ENCODE measurements around the gene KDM4F.
"Not testable (repeated sequence)": the region's sequence is repeated elsewhere in the genome, so short reads cannot be mapped to it uniquely, and the experiment has no call there.

Gene KDM4F

DNA sequence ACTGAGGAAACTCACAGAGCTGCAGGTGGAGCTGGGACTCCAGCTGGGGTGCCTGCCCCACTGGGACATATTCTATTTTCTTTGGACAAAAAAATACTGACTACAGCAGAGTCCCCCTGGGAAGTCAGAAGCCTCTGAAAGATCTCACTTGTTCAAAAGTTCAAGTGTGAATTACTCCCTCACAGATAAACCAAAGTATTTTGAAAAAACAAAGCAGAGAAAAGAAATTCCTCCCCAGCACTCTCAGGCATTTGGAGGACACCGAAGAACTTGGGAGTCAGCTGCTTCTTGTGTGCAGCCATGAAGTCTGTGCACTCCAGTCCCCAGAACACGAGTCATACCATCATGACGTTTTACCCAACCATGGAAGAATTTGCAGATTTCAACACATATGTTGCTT is at the start of gene KDM4F:
Gene KDM4F, plus strand, starts transcription at position 301 of the 400 bp plus-strand sequence.
- H3K4me1 Mint-ChIP-seq; DNase-seq; H3K27ac Mint-ChIP-seq; H3K4me3 Mint-ChIP-seq; H3K9me3 Mint-ChIP-seq; ATAC-seq (replicated peaks); H3K36me3 Mint-ChIP-seq: not testable (repeated sequence)
- peaks cover 18 to 23% of the 10 kb centered on the region in 2 donors for H3K27me3 Mint-ChIP-seq

GRCh38 chr11:95003716-95004115 is 45.5 kb upstream of the KDM4F start:
- no peak overlapping the region for H3K4me3 Mint-ChIP-seq
- ATAC-seq (replicated peaks) (no peak), DNase-seq (no peak)

DNA sequence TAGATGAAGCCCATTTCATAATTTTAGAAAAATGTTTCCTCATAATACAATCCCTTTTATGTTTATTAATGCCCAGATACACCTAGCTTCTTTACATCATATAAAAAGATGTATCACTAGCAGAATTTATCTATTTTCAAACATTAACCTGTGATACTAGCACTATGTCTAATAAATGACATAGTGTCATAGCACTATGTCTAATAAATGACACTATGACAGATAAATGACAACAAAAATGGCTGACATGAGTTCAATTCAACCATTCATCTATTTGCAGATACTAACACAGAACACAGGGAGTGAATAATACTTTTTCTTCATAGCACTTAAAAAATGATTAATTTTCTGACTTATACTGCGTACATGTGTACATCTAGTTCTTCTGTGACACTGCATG is 43.6 kb upstream of the KDM4F start:
- ATAC-seq (replicated peaks) = no peak
- H3K27me3 Mint-ChIP-seq = peaks cover 12 to 27% of the 10 kb centered on the region in 2 donors
- H3K36me3 Mint-ChIP-seq = no peaks in the 10 kb centered on the region
- no peak overlapping the region for H3K27ac Mint-ChIP-seq
- peaks cover 0 to 1% of the 10 kb centered on the region in 2 donors for H3K4me1 Mint-ChIP-seq
- H3K4me3 Mint-ChIP-seq = no peak overlapping the region
- H3K9me3 Mint-ChIP-seq = peaks cover 0 to 4% of the 10 kb centered on the region in 2 donors
- no peak for DNase-seq

More at GRCh38 chr11:95003716-95004115, 45.5 kb upstream of the KDM4F start:
- peaks cover 0 to 4% of the 10 kb centered on the region in 2 donors for H3K9me3 Mint-ChIP-seq
- peaks cover 12 to 26% of the 10 kb centered on the region in 2 donors for H3K27me3 Mint-ChIP-seq
- peaks cover 5 to 6% of the 10 kb centered on the region in 2 donors for H3K36me3 Mint-ChIP-seq
- no peak overlapping the region for H3K27ac Mint-ChIP-seq
- H3K4me1 Mint-ChIP-seq = peaks cover 0 to 1% of the 10 kb centered on the region in 2 donors

DNA sequence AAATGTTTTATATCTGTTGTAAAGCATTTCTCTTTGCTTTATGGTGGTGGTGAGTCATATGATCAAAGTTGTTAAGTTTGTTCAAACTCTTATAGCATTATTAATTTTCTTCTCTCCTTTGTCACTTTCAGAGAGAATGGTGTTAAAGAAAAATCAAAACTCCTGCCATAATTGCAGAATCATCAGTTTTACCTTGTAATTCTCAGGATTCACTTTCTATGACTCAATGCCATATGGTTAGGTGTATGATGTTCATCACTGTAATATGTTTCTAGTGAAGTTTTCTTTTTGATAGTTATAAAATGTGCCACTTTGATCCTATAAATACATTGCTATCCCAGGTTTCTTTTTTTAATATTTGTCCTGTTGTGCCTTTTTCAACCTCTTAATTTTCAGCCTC is 37.8 kb upstream of the KDM4F start:
- Mint-ChIP-seq H3K36me3 (no peaks in the 10 kb centered on the region), H3K9me3 (peaks cover 0 to 4% of the 10 kb centered on the region in 2 donors)

DNA sequence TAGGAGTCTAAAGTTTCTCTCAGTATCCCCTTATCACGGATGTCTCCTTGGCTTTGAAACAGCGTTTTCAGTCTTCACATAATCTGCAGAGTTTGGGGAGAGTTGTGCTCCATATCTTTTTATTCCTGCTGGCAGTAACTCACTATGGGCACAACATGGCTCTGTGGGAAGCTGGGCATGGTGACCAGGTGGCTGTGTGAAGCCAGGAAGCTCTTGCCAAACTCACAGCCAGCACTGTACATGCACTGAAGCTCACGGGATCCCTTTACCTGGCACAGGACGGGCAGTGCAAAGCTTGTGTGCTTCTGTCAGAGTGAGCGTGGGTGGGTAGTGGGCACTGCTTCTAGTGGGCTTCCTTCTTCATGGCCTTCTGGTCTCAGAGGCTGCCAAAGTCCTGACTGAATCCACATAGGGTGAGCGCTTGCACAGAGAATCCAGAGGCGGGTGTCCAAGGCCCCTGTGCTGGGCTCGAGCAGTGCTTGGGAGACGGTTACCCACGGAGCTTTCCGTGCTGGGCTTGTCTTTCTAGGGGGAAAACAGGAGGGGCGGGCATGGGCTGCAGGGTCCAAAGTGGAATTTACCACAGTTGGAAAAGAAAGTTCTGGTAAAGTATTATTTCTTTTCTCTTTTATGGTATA is 34.9 kb upstream of the KDM4F start:
- Mint-ChIP-seq H3K4me1 (no peaks in the 10 kb centered on the region), H3K27ac (no peak overlapping the region), H3K27me3 (peaks cover 13 to 23% of the 10 kb centered on the region in 2 donors), H3K9me3 (no peaks in the 10 kb centered on the region), H3K4me3 (no peak overlapping the region), H3K36me3 (no peaks in the 10 kb centered on the region)
- ATAC-seq (replicated peaks) (no peak), DNase-seq (no peak)

More for the DNA sequence above, 37.8 kb upstream of the KDM4F start:
- Mint-ChIP-seq H3K27me3 (peaks cover 28 to 31% of the 10 kb centered on the region in 2 donors), H3K4me1 (peaks cover 0 to 1% of the 10 kb centered on the region in 2 donors), H3K27ac (no peak overlapping the region), H3K4me3 (no peak overlapping the region)
- ATAC-seq (replicated peaks) (no peak), DNase-seq (no peak)

DNA sequence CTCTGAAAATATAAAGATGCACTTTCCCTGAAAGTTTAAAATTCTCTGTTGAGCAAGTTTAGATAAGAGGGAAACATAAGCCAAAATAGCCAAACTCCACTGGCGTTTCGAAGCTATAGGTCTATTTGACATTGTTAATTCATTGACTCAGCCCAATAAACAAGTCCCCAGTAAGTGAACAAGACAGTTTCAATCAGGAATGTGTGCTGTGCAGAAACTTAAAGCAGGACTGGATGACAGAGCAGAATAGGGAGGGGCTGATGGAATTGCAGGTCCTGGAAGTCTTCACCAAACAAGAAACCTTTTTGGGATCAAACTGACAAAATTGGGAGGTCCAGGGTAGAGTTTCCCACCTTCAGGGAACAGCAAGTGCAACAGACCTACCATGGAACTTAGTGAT is 33.1 kb upstream of the KDM4F start:
- Mint-ChIP-seq H3K27ac (no peak overlapping the region), H3K9me3 (no peaks in the 10 kb centered on the region), H3K4me3 (no peak overlapping the region), H3K4me1 (no peaks in the 10 kb centered on the region), H3K36me3 (no peaks in the 10 kb centered on the region), H3K27me3 (peaks cover 13 to 19% of the 10 kb centered on the region in 2 donors)
- DNase-seq (no peak), ATAC-seq (replicated peaks) (no peak)

DNA sequence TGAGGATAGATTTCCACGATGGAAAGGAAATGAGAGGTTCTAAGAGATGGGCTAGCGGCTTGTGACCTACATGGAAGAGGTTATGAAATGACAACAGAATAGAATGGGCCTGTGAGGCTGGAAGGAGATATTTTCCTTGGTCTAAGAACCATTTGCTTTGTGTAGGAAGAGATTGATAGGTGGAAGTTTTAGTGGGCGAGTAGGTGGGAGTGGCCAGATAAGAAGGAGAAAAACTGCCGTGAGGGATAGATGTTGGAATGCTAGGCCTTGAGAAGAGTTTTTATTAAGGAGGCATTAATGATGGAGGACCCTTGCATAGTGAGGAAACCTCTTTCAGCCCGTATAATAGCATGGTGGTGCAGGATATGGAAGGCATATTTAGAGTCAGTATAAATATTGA is 27.8 kb upstream of the KDM4F start:
- H3K4me3 Mint-ChIP-seq; DNase-seq; H3K27ac Mint-ChIP-seq; H3K36me3 Mint-ChIP-seq; ATAC-seq (replicated peaks); H3K4me1 Mint-ChIP-seq; H3K27me3 Mint-ChIP-seq; H3K9me3 Mint-ChIP-seq: not testable (repeated sequence)

GRCh38 chr11:95024958-95025357 is 24.3 kb upstream of the KDM4F start, which contains the start of gene KDM4E:
Gene KDM4E, plus strand, starts transcription at chr11:95025258. Its CDS starts 300 bp downstream, at chr11:95025558.
- H3K36me3 Mint-ChIP-seq = no peaks in the 10 kb centered on the region

GRCh38 chr11:95025594-95025993 is 23.6 kb upstream of the KDM4F start:
- not testable (repeated sequence) for H3K27ac Mint-ChIP-seq; H3K4me1 Mint-ChIP-seq; H3K27me3 Mint-ChIP-seq; H3K9me3 Mint-ChIP-seq; H3K36me3 Mint-ChIP-seq; ATAC-seq (replicated peaks); DNase-seq; H3K4me3 Mint-ChIP-seq

More at GRCh38 chr11:95024958-95025357, 24.3 kb upstream of the KDM4F start, which contains the start of gene KDM4E:
- Mint-ChIP-seq H3K27me3 (no peaks in the 10 kb centered on the region), H3K27ac (no peak within 1 kb of the TSS), H3K9me3 (no peaks in the 10 kb centered on the region), H3K4me1 (no peaks in the 10 kb centered on the region), H3K4me3 (no peak within 1 kb of the TSS)
- DNase-seq (no peak), ATAC-seq (replicated peaks) (no peak)

- Mint-ChIP-seq H3K27ac (no peak overlapping the region), H3K4me1 (no peaks in the 10 kb centered on the region), H3K36me3 (no peaks in the 10 kb centered on the region), H3K9me3 (no peaks in the 10 kb centered on the region), H3K4me3 (no peak overlapping the region), H3K27me3 (peaks cover 9 to 13% of the 10 kb centered on the region in 2 donors)
- no peak for ATAC-seq (replicated peaks)
- no peak for DNase-seq
Measured at GRCh38 chr11:95028357-95028756, 20.9 kb upstream of the KDM4F start.

GRCh38 chr11:95033051-95033450 is 16.2 kb upstream of the KDM4F start:
- no peaks in the 10 kb centered on the region for H3K9me3 Mint-ChIP-seq
- H3K27me3 Mint-ChIP-seq = peaks cover 17 to 26% of the 10 kb centered on the region in 2 donors
- H3K4me3 Mint-ChIP-seq = no peak overlapping the region
- no peak overlapping the region for H3K27ac Mint-ChIP-seq
- ATAC-seq (replicated peaks) (no peak), DNase-seq (no peak)
- H3K4me1 Mint-ChIP-seq = peaks cover 0 to 1% of the 10 kb centered on the region in 2 donors
- H3K36me3 Mint-ChIP-seq = no peaks in the 10 kb centered on the region

DNA sequence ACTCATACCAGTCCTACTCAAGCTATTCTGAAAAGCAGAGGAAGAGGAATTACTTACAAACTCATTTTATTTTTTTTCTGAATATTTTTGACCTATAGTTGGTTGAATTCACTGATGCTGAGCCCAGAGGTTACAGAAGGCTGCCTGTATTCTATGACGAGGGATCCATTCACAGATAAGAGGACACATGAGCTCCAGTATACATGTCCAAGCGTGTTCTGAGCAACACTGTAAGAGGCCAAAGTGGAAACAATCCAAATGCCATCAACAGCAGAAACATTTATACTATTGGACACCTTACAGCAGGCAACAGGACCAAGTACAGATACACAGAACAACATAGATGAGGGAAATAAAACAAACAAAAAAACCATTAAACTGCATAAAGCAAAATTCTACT is 13.9 kb upstream of the KDM4F start:
- Mint-ChIP-seq H3K4me3 (no peak overlapping the region), H3K27ac (no peak overlapping the region), H3K4me1 (peaks cover 0 to 3% of the 10 kb centered on the region in 2 donors), H3K36me3 (no peaks in the 10 kb centered on the region), H3K9me3 (peaks cover 0 to 2% of the 10 kb centered on the region in 2 donors), H3K27me3 (peaks cover 26 to 36% of the 10 kb centered on the region in 2 donors)
- ATAC-seq (replicated peaks) = no peak
- no peak for DNase-seq

DNA sequence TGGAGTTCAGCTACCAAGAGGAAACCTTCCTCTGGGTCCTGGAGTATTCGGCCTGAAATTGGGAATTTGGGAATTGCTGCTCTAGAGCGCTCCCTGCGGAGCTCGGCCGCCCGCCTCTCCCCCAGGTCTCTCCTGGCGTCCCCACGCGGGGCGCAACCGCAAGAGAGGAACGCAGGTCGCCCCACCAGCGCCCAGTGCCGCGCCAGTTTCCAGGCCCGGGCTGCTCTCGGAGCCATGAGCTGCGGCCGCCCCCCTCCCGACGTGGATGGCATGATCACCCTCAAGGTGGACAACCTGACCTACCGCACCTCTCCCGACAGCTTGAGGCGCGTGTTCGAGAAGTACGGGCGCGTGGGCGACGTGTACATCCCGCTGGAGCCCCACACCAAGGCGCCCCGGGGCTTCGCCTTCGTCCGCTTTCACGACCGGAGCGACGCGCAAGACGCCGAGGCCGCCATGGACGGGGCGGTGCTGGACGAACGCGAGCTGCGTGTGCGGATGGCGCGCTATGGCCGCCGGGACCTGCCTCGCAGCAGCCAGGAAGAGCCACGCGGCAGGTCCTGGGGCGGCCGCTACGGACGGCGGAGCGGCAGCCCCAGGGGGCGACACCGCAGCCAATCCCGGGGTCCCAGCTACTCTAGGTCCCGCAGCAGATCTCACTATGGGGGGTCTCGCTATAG is 11.7 kb upstream of the KDM4F start:
- peaks cover 38% of the 10 kb centered on the region in 2 donors for H3K27me3 Mint-ChIP-seq
- not testable (repeated sequence) for H3K36me3 Mint-ChIP-seq, H3K4me1 Mint-ChIP-seq, H3K9me3 Mint-ChIP-seq
- DNase-seq = peak; percentile 4
- peak; percentile 63 to 65 for ATAC-seq (replicated peaks)
- peak overlapping the region; percentile 25 for H3K27ac Mint-ChIP-seq
- peak overlapping the region; percentile 50 to 51 for H3K4me3 Mint-ChIP-seq

DNA sequence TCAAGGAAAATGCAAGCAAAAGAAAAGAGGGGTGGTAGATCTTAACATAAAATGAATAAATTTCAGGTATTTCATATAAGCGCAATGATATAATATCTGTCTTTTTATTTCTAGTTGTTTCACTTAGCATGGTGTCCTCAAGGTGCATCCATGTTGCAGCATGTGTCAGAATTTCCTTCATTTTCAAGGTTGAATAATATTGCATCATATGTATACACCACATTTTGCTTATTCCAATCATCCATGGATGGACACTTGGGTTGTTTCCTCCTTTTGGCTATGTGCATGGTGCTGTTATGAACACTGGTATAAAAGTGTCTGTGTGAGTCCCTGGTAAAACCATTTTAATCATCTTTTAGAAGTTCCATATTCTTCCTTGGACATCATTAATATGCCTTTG is 7.0 kb upstream of the KDM4F start:
- DNase-seq = no peak
- ATAC-seq (replicated peaks) = no peak
- Mint-ChIP-seq H3K4me3 (no peak overlapping the region), H3K4me1 (peaks cover 0 to 3% of the 10 kb centered on the region in 2 donors), H3K9me3 (peaks cover 0 to 2% of the 10 kb centered on the region in 2 donors), H3K36me3 (no peaks in the 10 kb centered on the region), H3K27me3 (peaks cover 42 to 56% of the 10 kb centered on the region in 2 donors), H3K27ac (no peak overlapping the region)

DNA sequence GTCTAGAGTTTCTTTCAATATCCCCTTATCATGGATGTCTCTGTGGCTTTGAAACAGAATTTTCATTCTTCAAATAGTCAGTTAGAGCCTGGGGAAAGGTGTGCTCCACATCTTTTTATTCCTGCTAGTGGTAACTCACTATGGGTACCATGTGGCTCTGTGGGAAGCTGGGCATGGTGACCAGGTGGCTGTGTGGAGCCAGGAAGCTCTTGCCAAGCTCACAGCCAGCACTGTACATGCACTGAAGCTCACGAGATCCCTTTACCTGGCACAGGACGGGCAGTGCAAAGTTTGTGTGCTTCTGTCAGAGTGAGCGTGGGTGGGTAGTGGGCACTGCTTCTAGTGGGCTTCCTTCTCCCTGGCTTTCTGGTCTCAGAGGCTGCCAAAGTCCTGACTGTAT is 6.3 kb upstream of the KDM4F start:
- Mint-ChIP-seq H3K4me3 (no peak overlapping the region), H3K27me3 (peaks cover 41 to 54% of the 10 kb centered on the region in 2 donors), H3K4me1 (peaks cover 0 to 3% of the 10 kb centered on the region in 2 donors), H3K9me3 (peaks cover 0 to 2% of the 10 kb centered on the region in 2 donors), H3K36me3 (no peaks in the 10 kb centered on the region), H3K27ac (no peak overlapping the region)
- no peak for DNase-seq
- ATAC-seq (replicated peaks) = no peak
